Kidney tubule cell (primary cell): ENCODE data around the gene TRUB2.

ENCODE experiments used
- DNase-seq: peaks from one replicate; pipeline ENCODE4 v3.0.0-alpha.2; 2018; ENCODE audit warnings: low spot score

Gene TRUB2

DNA sequence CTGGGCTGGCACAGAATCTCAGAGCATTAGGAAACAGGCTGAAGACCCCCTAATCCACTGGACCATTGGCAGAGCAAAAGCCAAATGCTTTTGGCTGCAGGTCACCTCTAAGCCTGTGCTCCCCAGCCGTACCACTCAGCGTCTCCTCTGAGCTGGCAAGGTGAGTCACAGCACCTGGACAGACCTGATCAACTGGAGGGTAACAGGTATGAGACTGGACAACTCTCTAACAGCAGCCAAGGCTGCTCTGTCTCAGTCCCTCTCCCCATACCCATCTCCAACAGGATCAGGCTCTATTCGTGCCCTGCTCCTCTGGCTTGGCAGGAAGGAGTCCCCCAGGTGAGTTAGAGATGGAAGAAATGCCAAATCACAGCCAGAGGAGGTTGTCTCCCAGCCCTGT is 51.1 kb downstream of the TRUB2 start:
- DNase-seq, result peak; percentile 78

DNA sequence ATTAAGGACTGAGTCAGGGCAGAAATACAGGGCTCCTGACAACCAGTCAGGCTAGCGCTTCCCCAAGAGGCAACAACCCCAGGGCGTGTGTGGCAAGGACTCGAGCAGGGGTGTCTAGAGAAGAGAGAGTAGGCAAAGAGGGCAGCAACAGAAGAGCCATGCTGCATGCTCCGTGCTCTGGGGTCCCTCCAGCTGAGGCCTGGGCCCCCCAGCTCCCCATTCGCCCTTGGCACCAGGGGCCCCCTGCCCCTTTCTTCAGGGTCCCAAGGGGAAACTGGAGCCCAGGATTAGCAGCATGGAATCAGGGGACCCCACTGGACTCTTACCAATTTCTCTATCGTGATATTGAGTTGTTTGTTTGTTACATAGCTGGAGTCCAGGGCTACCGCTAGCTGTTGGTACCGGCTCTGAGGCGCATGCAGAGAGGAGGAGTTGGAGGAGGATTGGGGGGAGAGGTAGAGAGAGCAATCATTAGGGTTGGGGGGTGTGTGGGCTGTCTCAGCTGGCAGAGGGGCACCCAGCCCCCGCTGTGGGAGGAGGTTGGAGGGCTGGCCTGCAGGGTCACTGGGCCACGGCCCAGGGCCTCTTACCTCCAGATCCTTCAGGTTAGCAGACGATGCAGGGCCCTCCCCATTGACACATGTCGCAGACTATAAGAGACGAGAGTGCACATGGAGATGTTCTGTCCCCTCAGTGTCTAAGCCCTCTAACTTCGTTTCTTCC is 55.2 kb downstream of the TRUB2 start:
- DNase-seq, result no peak

DNA sequence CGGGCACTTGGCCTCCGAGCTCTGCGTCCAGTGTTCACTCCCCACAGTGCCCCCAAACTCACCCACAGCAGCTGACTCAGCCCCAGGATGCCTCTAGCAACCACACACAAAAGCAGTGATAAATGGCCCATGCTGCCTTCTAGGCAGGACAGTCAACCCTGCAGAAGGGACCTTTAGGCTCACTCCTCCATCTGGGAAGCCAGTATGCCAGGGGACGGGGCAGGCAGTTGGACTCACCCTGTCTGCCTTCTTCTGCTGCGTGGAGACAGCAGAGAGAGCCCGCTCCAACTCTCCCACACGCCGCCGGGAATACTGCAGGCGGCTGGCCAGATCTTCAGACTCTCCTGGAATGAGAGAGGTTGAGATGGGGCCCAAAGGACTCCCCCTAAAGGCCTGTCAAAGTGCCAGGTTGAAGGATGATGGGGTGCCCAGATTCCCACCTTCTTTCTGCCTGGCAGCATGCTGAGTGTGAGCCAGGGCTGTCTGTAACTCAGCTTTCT is 56.8 kb downstream of the TRUB2 start:
- no peak for DNase-seq

DNA sequence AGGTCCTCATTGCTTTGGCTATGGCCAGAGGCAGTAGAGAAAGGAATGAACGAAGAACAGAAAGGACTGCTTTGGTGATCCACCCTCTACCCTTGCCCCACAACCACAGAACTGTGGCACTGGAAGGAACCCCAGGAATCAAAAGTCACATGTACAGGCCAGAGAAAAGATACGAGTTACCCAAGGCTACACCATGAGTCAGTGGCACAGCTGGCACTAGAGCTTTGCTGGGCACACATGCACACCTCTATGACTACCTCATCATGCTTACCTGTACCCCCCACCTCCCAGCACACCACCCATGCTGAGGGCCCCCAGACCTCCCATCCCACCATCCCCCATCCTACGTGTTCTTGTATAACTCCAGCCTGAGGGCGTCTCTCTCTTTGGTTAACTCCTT is 59.6 kb downstream of the TRUB2 start:
- DNase-seq, result no peak

DNA sequence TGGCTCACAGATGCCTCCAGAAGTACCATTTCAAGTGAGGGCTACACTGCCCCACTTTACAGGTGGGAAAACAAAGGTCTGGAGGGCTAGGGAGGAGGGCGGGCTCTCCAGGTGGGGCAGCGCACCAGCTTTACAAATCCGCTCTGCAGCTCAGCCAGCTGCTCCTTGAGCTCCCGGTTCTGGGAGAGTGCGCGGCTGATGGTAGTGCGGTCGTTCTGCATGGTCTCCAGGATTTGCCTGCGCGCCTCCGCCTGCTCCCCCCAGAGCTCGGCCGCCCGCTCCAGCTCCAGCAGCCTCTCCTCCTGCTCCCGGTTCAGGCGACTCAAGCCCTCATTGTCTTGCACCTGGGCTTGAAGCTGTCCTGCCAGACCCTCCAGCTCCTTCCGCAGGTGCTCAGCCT is 61.9 kb downstream of the TRUB2 start:
- DNase-seq, result no peak

DNA sequence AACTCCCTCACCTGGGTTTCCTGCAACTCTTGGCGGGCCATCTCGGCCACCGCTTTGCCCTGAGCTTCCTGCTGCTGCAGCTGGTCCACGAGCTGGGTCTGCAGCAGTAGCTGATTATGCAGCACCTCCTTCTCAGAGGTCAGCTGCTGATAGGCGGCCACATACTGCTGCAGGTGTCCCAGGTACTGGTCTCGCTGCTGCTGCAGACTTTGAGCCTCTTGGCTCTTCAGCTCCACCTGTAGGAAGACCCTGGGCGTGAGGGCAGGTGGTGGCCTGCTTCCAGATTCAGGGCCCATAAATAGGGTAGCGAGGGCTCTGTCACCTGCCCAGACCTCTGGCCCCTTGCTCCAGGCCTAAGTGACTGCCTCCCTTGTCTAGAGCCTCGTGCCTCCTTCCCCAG is 63.1 kb downstream of the TRUB2 start:
- DNase-seq, result no peak

DNA sequence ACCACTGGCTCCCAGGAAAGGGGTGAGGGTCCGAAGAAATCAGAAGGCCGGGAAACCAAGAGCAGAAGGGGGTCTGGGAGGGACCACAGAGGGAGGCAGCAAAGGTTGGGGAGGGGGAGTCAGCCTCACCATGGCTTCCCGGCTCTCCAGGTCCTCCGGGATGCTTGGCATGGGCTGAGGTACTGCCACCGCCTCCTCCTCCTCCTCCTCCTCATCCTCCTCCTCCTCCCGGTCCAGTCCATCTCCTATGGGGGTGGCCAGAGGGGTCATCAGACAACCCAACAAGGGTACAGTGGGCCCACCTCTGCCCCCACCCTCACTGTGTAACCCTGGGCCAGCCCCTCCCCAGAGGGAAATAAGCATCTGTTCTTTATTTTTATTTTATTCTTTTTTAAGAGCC is 63.9 kb downstream of the TRUB2 start:
- DNase-seq, result no peak

DNA sequence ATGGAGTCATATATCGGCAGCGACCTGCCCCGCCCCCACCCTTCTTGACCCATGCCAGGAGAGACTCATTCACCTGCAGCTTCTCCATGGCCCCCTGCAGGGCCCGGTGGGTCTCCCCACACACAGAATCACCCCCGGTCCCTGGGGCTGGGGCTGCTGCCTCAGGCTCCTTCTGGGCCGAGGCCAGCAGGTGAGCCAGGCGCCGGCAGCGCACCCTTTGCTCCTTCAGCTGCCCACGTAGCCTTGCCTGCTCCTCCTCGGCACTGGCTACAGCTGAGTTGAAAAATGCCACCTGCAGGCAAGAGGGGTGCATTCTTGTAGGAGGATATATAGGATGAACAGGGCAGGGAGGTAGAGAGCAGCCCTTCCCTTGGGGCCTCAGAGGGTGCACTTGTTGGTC is 64.3 kb downstream of the TRUB2 start:
- no peak for DNase-seq

DNA sequence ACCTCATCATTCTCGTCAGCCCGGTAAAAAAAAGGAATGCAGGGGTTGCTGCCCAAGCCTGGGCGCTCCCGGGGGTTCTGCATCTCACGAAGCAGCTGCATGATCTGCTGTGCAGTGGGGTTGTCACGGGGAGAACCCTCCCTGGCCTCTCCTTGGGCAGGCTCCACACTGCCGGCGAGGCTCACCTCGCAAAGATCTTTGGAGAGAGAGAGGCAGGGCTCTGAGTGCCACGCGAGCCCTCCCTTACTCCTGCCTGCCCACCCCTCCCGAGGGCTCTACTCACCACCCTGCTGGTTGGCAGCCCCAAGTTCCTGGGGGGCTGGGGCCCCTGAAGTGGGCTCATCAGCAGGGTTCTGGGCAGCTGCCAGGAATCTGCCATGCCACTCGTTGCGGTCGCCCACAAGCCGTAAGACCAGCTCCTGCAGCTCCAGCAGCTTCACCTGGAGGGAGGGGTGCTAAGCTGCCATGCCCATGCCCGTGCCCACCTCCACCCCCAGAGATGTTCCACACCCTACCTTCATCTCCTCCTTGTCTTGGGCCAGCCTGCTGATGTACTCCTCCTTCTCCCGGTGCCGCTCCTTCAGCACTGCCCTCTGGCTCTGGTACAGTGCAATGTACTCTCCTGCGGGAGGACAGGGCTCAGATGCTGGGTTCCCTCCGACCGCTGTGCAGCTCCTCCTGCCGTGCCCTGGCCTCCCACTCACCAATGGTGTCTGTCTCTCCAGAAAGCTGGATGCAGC is 65.0 kb downstream of the TRUB2 start:
- DNase-seq, result no peak
